Glutamatergic neuron (in vitro differentiated cells): ENCODE results near the gene CAMK1D. TPM values are rescaled to one million over a fixed set of nuclear protein-coding genes. Genes with fewer than 3 reads are reported as not detected.
"Not testable (repeated sequence)": the region's sequence is repeated elsewhere in the genome, so short reads cannot be mapped to it uniquely, and the experiment has no call there.

Experiments used
- DNase-seq: peaks from one replicate; pipeline ENCODE4 v3.0.0; 2022
- H3K27ac Mint-ChIP-seq: one replicate; pipeline ENCODE4 v1.8.0; 2020; ENCODE audit warnings: mild to moderate bottlenecking, mixed read lengths, inconsistent platforms; ENCODE audit not compliant: unreplicated experiment
- H3K27me3 Mint-ChIP-seq: one replicate; pipeline ENCODE4 v1.8.0; 2020; ENCODE audit warnings: mild to moderate bottlenecking, moderate library complexity, mixed read lengths, inconsistent platforms; ENCODE audit not compliant: unreplicated experiment
- H3K36me3 Mint-ChIP-seq: one replicate; pipeline ENCODE4 v1.8.0; 2020; ENCODE audit warnings: mild to moderate bottlenecking, mixed read lengths, inconsistent platforms; ENCODE audit not compliant: unreplicated experiment
- H3K4me1 Mint-ChIP-seq: one replicate; pipeline ENCODE4 v1.8.0; 2020; ENCODE audit warnings: mild to moderate bottlenecking, low read depth, mixed read lengths, inconsistent platforms; ENCODE audit not compliant: unreplicated experiment
- H3K4me3 Mint-ChIP-seq: one replicate; pipeline ENCODE4 v1.8.0; 2020; ENCODE audit warnings: mild to moderate bottlenecking, mixed read lengths, inconsistent platforms; ENCODE audit not compliant: unreplicated experiment
- H3K9me3 Mint-ChIP-seq: one replicate; pipeline ENCODE4 v1.8.0; 2020; ENCODE audit warnings: mild to moderate bottlenecking, moderate library complexity, mixed read lengths, inconsistent platforms; ENCODE audit not compliant: unreplicated experiment
- total RNA-seq: library from RNA; stranded (reverse); fragmentation: NEBNext Ultra II Directional; extraction: Animal tissue kit (Norgen Biotek cat#: 25700); gene quantifications from one replicate; pipeline ENCODE4 v1.2.1, GENCODE V29; 2021; ENCODE audit not compliant: unreplicated experiment
- TF ChIP-seq, protein P1 (sequence below): fragments of 200-600 bp; sonication (generic); IDR thresholded peaks from one replicate; pipeline ENCODE4 v1.5.0; 2021; ENCODE audit not compliant: partially characterized antibody, unreplicated experiment

CAMK1D gene
- total RNA-seq, 1 donor from 2014 or later: 29.8 TPM

DNA sequence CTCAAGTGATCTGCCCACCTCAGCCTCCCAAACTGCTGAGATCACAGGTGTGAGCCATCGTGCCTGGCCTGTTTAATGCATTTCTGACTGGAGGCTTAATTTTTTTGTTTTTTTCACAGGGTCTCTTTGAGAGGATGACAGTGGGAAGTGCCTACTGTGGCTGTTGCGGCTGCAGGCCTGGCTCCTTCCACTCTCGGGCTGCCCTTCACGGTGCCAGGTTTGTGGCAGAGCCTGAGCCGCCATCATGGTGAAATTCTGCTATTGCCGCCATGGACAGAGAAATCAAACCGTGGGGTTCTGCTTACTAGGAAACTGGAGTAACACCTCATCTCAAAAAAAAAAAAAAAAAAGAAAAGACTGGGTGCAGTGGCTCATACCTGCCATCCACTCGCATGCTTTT lies 142.7 kb downstream of the CAMK1D start:
- H3K27me3 Mint-ChIP-seq: peaks cover 3% of the 10 kb centered on the region
- H3K4me3 Mint-ChIP-seq: no peak overlapping the region
- TF ChIP-seq, protein P1, sequence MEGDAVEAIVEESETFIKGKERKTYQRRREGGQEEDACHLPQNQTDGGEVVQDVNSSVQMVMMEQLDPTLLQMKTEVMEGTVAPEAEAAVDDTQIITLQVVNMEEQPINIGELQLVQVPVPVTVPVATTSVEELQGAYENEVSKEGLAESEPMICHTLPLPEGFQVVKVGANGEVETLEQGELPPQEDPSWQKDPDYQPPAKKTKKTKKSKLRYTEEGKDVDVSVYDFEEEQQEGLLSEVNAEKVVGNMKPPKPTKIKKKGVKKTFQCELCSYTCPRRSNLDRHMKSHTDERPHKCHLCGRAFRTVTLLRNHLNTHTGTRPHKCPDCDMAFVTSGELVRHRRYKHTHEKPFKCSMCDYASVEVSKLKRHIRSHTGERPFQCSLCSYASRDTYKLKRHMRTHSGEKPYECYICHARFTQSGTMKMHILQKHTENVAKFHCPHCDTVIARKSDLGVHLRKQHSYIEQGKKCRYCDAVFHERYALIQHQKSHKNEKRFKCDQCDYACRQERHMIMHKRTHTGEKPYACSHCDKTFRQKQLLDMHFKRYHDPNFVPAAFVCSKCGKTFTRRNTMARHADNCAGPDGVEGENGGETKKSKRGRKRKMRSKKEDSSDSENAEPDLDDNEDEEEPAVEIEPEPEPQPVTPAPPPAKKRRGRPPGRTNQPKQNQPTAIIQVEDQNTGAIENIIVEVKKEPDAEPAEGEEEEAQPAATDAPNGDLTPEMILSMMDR: no peak
- peaks cover 9% of the 10 kb centered on the region for H3K4me1 Mint-ChIP-seq
- DNase-seq: no peak
- H3K36me3 Mint-ChIP-seq: no peaks in the 10 kb centered on the region
- H3K27ac Mint-ChIP-seq: no peak overlapping the region
- H3K9me3 Mint-ChIP-seq: peaks cover 1% of the 10 kb centered on the region

DNA sequence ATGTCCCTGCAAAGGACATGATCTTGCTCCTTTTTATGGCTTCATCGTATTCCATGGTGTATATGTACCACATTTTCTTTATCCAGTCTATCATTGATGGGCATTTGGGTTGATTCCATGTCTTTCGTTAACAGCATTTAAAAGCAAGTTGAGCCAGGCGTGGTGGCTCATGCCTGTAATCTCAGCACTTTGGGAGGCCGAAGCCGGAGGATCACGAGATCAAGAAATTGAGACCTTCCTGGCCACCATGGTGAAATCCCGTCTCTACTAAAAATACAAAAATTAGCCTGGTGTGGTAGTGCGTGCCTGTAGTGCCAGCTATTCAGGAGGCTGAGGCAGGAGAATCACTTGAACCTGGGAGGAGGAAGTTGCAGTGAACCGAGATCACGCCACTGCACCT lies 147.7 kb downstream of the CAMK1D start:
- peaks cover 24% of the 10 kb centered on the region for H3K4me1 Mint-ChIP-seq
- H3K36me3 Mint-ChIP-seq, H3K27me3 Mint-ChIP-seq, H3K4me3 Mint-ChIP-seq, DNase-seq, H3K27ac Mint-ChIP-seq, H3K9me3 Mint-ChIP-seq: not testable (repeated sequence)

DNA sequence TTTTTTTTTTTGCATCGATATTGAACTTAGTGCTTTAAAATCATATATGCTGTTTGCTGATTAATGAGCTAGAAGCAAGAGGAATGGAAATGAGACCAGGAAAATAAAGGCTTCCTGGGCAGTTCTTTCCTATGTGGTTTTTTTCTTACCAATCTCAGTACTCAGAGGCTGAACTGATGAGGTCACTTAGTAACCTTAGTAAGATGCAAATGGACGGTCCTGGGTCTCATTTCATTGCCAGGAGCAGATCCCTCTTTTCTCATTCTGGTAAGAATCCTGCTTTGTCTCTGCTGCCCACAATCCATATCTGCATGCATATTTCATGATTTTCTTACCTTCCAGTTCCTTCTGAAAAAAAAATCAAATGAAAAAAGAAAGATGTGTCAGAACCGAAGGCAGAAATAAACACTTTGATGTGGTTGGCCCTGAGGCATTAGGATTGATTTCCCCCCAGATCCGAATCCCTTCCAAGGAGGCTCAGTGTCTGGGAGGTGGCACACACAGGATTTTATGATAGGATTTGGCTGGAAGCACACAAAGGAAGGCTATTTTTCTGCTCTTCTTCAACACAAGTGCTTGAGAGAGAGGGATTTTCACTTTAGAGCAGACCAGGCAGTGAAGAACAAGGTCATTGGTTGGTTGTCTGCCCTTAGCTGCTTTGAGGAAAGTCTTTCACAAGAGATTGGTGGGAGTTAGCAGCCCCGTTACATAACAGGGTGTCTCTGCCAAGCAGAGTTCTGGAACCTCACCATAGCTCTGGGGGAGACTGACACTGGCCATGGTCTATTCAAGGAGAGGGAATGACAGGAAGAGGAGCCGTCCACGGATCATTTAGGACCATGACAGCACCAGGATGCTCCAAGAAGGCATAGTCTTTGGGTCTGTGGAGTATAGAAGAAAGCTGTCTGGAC lies 150.0 kb downstream of the CAMK1D start:
- Mint-ChIP-seq H3K27me3 (peaks cover 2% of the 10 kb centered on the region), H3K9me3 (peaks cover 9% of the 10 kb centered on the region), H3K4me1 (peaks cover 34% of the 10 kb centered on the region), H3K36me3 (no peaks in the 10 kb centered on the region), H3K27ac (peak overlapping the region; percentile 41), H3K4me3 (no peak overlapping the region)
- TF ChIP-seq, protein P1: no peak
- DNase-seq: no peak

DNA sequence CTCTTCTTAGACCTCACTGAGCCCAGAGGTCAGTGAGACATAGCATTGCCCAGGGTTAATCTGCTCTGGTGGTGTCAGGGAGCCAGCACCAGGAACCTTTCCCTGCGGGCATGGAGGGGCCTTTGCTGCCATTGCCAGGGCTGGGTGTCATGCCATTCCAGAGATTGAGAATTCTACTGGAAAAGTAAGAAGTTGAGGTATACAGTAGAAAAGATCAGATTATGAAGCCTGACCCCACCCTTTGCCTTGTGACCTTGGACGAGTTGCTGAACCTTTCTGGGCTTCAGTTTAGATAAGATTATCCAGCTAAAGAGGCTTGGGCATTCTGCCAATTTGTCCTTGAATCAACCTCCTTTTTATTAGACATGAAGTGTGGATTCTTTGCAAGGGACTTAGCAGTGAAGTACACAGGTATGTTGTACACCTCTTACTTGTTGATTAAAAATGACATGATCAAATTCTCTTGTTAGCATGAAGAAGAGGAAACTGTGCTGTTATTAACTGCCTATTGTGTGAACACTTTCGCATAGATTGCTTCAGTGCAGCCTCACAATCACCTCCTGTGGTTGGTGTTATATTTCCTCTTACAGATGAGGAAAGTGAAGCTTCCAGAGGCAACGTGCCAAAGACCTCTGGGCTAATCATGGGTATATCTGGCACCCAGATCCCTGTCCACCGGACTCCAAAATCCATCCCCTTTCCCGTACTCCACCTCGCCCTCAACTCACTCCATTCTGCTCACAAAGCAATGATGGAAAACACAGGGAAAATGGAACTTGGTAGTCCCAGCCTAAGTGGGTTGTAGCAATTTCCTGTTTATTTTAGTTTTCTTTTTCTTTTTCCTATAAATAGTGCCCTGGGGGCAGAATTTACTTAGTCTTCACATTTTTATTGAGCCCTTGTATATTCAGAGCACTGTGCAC lies 151.3 kb downstream of the CAMK1D start:
- H3K9me3 Mint-ChIP-seq: peaks cover 9% of the 10 kb centered on the region
- no peak for DNase-seq
- peak overlapping the region; percentile 82 for H3K27ac Mint-ChIP-seq
- H3K4me3 Mint-ChIP-seq: no peak overlapping the region
- no peaks in the 10 kb centered on the region for H3K36me3 Mint-ChIP-seq
- H3K4me1 Mint-ChIP-seq: peaks cover 34% of the 10 kb centered on the region
- H3K27me3 Mint-ChIP-seq: peaks cover 2% of the 10 kb centered on the region
- TF ChIP-seq, protein P1: no peak

DNA sequence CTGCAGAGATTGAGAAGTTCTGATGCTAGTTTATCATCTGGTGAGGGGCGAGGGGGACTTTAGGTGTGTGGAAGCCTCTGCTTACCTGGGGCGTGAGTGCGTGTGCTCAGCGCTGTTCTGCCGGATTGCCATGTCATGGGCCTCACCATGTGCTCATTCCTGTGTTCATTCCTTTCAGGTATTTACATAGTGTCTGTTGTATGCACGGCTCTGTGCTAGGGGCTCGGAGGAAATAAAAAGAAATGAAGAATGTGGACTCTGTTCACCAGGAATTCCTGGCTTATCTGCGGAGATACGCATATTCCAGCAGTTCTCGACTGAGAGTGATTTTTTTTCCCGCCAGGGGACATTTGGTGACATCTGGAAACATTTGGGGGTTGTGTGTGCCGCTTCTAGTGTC lies 152.0 kb downstream of the CAMK1D start:
- TF ChIP-seq, protein P1: no peak
- no peaks in the 10 kb centered on the region for H3K36me3 Mint-ChIP-seq
- H3K27ac Mint-ChIP-seq: peak overlapping the region; percentile 82
- peaks cover 2% of the 10 kb centered on the region for H3K27me3 Mint-ChIP-seq
- H3K9me3 Mint-ChIP-seq: peaks cover 9% of the 10 kb centered on the region
- peak overlapping the region; percentile 43 for H3K4me3 Mint-ChIP-seq
- H3K4me1 Mint-ChIP-seq: peaks cover 36% of the 10 kb centered on the region
- DNase-seq: no peak
